Measurements from ENCODE around the gene SAMD11.
A peak's percentile ranks its signal among the peaks of the same experiment; 100 is the strongest.
"Not testable (repeated sequence)": the region's sequence is repeated elsewhere in the genome, so short reads cannot be mapped to it uniquely, and the experiment has no call there.

SAMD11 gene, protein sequence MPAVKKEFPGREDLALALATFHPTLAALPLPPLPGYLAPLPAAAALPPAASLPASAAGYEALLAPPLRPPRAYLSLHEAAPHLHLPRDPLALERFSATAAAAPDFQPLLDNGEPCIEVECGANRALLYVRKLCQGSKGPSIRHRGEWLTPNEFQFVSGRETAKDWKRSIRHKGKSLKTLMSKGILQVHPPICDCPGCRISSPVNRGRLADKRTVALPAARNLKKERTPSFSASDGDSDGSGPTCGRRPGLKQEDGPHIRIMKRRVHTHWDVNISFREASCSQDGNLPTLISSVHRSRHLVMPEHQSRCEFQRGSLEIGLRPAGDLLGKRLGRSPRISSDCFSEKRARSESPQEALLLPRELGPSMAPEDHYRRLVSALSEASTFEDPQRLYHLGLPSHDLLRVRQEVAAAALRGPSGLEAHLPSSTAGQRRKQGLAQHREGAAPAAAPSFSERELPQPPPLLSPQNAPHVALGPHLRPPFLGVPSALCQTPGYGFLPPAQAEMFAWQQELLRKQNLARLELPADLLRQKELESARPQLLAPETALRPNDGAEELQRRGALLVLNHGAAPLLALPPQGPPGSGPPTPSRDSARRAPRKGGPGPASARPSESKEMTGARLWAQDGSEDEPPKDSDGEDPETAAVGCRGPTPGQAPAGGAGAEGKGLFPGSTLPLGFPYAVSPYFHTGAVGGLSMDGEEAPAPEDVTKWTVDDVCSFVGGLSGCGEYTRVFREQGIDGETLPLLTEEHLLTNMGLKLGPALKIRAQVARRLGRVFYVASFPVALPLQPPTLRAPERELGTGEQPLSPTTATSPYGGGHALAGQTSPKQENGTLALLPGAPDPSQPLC

DNA sequence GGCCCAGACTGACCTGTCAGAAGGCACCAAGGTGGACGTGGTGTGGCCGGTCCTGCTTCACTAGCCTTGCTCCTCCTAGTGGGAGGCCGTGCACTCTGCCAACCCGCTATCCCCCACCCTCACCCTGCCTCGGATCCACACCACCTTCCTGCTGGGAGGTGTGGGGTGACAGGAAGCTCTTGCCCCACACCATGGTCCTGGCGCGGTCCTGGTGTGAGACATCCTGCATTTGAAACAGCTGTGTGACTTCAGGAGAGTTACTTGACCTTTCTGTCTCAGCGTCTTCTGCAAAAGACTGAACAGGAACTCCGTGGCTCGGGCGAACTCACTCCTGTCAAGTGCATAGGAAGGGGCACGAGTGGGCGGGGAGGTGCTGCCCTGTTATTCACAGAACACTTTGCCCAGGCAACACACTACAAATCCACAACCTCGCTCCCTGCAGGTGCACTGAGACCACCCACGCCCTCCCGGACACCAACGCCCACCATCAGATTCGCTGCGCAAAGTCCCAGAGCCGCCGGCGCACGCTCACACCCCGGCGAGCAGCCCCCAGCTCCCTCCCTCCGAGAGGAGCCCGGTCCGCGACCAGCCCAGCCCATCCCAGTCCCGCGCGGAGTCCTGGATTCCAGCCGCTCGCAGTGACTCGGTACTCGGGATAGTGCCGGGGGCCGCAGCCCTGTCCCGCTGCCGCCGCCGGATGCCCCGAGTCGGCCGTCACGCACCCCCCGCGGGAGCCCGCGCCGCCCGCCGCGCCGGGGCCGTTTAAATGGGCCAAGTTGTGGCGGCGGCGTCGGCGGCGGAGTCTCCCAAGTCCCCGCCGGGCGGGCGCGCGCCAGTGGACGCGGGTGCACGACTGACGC is at the start of gene SAMD11:
TSS of gene SAMD11 (plus strand) at position 793 of the 860 bp plus-strand sequence. CDS start 509 bp downstream, outside the sequence.
- peak; percentile 70 for DNase-seq (ENCODE audit: low spot score)

DNA sequence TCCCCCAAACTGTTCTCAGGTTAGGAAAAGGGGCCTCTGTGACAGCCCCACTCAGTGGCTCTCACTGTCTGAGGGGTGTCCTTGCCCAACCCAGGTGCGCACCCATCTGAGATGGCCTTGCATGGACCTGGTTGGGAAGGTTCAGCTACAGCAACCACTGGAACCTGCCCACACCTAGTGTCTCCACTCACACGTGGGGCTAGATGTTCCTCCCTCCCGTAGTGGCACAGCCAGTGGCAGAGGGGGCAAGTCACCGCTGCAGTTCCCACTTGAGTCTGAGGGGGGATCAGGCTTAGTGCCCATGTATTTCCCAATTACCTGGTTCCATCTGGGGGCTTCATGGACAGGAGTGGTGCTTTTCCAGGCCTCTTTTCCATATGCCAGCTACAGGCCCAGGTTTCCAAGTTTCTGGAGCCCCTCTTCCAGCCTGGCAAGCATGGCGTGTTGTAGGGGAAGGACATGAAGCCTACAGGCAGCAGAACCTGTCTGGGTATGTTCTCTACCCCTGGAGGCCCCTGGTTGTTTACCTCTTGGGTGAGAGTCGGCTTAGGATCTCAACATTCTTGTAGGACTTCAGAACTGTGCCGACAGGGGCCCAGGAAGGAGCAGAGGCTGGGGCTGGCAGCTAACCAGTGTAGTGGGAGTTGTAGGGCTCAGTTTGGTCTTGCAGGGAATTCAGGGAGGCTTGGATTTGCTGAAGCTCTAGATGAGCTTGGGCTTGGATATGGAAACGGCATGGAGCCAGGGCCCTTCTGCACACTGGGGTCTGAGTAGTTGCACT is 47.1 kb upstream of the SAMD11 start:
- not testable (repeated sequence) for DNase-seq (ENCODE audit: low spot score)

DNA sequence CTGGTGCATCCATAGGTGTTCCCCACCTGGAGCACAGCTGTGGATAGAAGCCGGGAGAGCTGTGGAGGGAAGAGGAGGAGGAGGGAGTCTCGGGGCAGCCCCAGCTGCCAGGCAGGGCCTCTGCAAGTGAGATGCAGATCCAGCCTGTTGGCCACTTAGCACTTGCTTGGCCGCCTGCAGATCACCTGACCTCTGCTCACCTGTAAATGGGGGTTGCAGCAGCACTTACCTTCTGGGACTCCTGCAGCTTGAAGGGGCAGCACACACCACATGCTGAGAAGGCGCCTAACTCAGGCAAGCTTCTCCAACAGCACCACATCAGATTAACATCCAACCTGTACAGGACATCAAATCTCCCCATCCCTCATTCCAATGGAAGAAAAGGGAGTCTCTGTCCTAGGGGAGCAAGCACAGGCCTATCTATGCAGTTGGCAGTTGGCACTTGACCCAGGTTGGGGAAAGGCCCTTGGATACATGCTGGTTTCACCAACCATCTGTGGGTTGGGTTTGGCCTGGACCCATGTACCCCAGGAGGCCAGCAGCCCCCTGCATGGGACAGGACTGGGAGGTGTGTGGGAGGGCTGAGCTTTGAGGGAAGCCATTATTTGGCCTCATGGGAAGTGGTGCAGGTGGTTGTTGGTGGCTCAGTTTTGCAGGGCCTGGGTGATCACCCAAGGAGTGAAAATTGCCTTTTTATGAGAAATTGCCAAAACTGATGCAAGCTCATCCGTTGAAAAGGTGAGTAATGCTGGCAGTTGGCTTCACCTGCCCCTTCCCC is 46.3 kb upstream of the SAMD11 start:
- DNase-seq (ENCODE audit: low spot score), result not testable (repeated sequence)

DNA sequence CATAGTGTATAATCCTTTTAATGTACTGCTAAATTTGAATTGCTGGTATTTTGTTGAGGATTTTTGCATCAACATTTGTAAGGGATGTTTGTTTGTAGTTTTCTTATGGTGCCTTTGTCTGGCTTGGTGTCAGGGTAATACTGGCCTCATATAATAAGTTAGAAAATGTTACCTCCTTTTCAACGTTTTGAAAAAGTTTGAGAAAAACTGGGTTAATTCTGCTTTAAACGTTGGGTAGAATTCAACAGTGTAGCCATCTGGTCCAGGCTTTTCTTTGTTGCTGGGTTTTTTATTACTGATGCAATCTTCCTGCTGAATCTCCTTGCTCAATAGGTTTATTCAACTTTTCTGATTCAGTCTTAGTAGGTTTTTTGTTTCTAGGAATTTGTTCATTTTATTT is 43.2 kb upstream of the SAMD11 start:
- DNase-seq (ENCODE audit: low spot score), result not testable (repeated sequence)

DNA sequence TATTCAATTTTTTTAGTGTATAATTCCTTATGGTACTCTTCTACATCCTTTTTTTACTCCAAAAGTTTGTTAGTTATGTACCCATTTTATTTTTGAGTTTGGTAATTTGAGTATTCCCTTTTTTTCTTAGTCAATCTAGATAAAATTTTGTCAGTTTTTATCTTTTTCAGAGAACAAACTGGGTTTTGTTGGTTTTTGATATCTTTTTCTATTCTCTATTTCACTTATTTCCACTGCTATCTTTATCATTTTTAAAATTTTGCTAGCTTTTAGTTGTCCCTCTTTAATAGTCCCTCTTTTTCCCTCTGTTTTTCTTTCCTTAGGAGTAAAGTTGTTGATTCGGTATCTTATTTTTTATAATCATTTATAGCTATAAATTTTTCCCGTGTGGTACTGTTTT is 42.8 kb upstream of the SAMD11 start:
- not testable (repeated sequence) for DNase-seq (ENCODE audit: low spot score)

DNA sequence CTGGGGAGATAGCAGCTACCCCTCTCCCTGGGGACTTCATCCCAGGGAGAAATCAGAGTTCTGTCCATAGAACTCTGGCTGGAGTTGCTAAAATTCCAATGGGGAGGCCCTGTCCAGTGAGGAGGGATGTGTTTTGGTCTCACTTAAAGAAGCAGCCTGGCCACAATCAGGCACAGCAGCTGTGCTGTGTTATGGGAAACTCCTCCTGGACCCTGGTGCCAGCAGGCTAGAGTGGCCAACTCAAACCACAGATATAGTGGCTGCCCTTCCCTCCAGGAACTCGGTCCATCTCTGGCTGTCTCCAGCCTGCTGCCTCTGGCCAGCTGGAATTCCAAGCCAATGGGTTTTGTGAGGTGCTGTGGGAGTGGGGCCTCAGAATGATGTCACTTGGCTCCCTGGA is 37.4 kb upstream of the SAMD11 start:
- no peak for DNase-seq (ENCODE audit: low spot score)

DNA sequence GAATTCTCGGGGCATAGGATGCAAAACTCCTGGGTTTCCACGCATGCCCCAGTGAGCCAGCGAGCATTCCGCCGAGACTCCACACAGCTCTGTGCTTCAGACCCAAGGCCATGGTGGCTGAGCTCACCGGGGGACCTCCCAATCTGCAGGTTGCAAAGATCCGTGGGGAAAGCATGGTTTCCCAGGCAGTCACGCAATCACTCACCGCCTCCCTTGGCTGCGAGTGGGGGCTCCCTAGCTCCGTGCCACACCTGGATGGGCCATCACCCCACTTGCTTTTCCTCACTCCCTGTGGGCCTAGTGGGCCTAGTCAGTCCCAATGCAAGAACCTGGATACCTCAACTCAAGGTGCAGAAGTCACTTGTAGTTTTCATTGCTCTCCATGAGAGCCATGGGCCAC is 37.0 kb upstream of the SAMD11 start:
- DNase-seq (ENCODE audit: low spot score), result no peak

DNA sequence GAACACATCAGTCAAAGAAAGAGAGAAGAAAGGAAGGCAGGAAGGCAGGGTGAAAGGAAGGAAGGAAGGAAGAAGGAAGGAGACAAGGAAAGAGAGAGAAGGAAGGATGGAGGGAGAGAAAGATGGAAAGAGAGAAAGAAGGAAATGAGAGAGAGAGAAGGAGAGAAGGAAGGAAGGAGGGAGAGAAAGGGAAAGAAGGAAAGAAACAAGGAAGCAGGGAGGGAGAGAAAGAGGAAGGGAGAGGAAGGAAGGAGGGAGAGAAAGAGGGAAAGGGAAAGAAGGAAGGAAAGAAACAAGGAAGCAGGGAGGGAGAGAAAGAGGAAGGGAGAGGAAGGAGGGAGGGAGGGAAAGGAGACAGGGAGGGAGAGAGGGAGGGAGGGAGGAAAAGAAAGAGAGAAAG is 35.4 kb upstream of the SAMD11 start:
- DNase-seq (ENCODE audit: low spot score), result no peak

DNA sequence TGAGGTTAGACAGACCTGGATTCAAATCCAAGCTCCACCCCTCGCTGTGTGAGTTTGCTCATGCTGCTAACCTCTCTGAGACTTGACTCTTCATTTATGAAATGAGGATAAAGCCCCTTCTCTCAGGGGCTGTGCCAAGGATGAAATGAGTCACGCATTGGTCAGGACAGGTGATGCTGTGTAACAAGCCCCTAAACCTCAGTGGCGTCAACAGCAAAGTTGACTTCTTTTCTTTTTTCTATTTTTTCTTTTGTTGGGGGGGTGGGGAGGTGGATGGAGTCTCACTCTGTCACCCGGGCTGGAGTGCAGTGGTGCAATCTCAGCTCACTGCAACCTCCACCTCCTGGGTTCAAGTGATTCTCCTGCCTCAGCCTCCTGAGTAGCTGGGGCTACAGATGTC is 33.9 kb upstream of the SAMD11 start:
- DNase-seq (ENCODE audit: low spot score), result not testable (repeated sequence)

DNA sequence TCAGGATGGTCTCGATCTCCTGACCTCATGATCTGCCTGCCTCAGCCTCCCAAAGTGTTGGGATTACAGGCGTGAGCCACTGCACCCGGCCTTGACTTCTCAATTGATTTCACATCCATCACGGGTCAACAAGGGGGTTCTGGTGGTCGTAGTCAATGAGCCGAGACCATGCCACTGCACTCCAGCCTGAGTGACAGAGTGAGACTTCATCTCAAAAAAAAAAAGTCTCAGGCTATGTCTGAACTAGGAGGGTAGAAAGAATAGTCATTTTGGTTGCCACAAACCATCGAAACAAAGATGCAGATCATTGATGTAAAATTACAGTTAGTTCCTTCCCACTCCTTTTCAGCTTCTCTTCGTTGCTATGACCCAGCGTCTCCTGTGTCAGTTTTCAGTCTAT is 33.5 kb upstream of the SAMD11 start:
- DNase-seq (ENCODE audit: low spot score), result not testable (repeated sequence)

DNA sequence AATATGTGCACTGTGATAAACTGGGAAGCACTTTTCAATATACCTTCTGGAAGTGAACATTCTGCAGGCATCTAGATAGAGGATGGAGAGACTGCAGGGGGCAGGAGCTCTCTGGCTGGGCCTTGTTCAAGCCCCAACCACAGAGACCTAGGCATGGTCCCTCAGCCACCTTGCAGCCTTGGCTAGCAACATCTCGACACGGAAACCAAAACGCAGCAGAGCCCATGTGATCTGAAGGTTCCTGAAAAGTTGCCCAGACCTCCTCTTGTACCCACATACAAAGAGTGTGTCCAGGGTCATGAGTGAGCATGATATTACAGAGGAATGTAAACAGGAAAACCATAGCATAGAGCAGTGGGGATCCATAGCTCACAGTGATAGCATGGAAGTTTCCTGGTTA is 33.1 kb upstream of the SAMD11 start:
- no peak for DNase-seq (ENCODE audit: low spot score)

DNA sequence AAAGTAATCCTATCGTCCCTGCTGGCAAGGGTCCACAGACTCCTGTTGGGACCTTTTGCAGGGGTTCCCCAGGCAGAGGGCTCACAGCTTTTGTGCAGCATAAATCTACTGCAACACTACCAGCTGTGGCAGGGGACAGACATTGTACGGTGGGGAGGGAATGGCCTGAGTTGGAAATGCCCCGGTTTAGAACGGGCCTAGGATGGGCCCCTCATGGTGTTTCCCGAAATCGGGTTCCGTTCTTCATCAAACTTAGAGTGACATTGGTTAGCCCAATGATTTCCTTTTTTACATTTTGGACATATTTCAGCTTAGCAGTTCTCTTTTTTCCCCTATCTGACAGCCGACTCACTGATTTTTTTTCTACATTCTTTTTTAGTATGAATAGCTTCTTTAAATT is 26.5 kb upstream of the SAMD11 start:
- no peak for DNase-seq (ENCODE audit: low spot score)

DNA sequence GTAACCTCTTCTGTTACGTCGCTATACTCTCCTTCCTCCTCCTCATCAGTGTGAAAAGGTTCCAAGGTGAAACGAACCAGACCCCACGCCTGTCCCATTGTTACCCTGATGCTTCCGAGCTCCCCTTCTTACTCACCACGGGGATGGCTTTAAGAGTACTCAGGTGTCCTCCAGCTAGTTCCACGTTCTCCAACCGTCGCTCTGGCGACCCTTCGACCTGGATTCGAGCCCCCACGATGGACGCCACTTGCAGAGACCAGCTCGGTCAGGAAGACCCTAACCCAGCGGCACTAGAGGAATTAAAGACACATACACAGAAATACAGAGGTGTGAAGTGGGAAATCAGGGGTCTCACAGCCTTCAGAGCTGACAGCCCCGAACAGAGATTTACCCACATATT is 25.8 kb upstream of the SAMD11 start:
- DNase-seq (ENCODE audit: low spot score), result not testable (repeated sequence)

DNA sequence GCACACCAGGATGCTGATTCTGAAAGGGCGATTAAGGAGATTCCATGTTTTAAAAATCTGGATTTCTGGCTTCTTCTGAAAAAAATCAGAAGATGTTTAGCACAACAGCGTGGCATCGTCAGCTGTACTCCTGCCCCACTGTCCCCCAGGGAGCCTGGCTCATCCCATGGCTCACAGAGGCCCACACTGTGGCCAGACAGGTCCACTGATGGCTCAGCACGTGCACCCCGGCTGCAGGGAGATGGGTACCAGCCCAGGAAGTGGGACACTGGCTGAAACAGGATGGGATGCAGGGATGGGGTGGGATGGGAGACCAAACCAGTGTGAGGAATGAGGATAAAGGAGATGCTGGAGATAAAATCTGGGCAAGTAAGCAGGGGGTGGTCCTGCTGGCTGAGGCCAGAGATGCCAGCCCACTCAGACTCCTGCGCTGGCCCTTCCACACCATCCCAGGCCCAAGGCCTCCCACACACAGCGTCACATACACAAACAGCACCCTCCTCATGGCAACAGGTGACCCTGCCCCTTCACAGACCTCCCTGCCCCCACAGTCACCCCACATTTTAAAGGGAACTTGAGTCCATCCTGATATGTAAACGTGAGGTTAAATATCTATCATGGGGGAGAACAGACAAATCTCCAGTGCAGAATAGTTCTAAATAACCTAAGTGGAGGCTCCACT is 23.9 kb upstream of the SAMD11 start:
- DNase-seq (ENCODE audit: low spot score), result no peak

DNA sequence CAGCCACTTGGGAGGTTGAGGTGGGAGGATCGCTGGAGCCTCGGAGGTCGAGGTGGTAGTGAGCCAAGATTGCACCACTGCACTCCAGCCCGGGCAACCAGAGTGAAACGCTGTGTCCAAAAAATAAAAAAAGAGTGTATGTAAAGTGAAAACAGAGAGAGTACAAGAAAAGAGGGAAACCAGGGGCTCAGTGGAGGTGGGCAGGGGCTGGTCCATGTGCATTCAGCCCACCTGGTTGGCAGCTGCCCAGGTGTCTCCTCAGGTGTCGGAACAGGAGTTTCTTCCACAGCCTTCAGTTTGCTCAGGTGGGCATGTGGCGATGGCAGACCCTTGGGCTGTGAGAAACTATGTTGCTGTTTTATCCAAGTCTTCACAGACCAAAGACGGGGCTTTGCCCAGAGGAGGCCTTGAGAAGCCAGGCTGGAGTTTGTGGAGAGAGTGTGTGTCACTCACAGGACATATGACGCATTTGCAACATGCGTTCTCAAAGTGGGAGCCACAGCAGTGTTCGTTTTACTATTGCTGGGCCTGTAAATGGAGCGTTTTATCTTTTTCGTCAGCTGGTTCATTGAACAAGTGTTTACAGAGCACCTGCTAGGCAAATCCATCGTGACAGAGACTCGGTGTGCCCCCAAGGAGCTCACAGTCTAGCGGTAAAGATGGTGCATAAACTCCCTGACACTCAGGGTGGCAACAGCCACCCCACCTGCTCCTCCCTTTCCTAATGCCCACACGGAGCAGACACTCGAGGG is 22.4 kb upstream of the SAMD11 start:
- no peak for DNase-seq (ENCODE audit: low spot score)

DNA sequence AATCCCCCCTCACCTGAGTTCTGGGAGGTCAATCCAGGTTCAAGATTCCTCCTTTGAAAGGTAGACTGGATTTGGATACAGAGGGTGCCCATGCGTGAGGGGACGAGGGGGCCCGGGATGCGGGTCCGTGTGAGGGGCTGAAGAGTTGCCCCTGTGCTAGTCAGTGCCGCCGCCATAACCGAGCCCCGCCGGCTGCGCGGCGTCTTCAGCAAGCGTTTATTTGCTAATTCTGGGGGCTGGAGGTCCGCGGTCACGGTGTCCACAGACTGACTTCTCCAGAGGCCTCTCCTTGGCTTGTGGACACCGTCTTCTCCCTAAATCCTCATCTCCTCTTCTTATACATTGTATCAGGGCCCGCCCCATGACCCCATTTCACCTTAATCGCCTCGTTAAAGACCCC is 20.9 kb upstream of the SAMD11 start:
- no peak for DNase-seq (ENCODE audit: low spot score)

DNA sequence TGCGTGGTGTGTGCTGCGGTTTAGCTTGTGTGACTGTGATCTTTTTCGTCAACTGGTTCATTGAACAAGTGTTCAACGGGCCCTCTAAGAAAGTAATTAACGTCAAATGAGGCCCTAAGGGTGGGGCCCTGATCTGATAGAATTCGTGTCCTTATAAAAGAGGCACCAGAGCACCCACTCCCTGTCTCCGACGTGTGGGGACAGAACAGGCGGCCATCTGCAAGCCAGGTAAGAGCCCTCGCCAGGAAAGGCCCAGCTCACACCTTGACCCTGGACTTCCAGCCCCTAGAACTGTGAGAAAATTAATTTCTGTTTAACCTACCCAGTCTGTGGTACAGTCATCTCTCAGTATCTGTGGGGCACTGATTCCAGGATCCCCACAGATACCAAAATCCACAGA is 20.4 kb upstream of the SAMD11 start:
- no peak for DNase-seq (ENCODE audit: low spot score)

DNA sequence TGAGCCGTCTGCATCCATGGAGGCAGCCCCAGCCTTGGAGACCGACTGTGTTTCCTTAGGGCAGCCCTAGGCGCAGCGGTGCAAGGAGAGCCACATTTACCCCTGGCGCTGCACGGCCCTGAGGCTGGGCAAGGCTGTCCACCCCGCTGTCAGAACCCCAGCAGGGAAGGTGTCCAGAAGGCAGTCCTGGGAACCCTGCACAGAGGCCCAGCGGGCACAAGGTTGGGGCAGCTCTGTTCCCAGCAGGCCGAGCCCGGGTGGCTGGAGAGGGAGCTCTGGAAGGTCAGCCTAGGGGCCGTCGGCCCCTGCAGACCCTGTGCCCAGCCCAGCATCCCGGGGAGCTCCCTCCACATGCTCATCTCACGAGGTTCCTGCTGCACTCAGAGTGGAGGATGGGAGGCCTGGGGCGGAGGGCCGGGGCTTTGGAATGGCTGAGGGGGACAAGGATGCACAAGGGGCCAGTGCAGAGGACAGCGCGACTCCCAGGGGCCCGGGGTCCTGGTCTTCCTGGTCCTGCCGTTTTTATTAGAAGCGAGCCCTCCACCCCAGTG is 19.9 kb upstream of the SAMD11 start:
- DNase-seq (ENCODE audit: low spot score), result no peak
